HepG2 (cell line): ENCODE measurements around the gene C2CD2. TPM values are rescaled to one million over a fixed set of nuclear protein-coding genes. Genes with fewer than 3 reads are reported as not detected.

Source experiments
- ATAC-seq: fragments of 200-7000 bp; cut with Tn5 transposase; 3 replicates; pipeline ENCODE4 v1.9.1; 2020; ENCODE audit warnings: mild to moderate bottlenecking, moderate library complexity
- BruUV-seq: library from RNA; stranded (reverse); fragments of 400-500 nt; replicated peaks from 2 replicates; lab custom pipeline; 2021; lab: Mats Ljungman, UMichigan
- CTCF ChIA-PET: fragments of 300-600 bp; formaldehyde crosslinking; extraction: SDS; loops from one replicate; lab custom pipeline; 2021; ENCODE audit warnings: low total read pairs, inconsistent platforms, low intra/inter-chr PET ratio; lab: Yijun Ruan, JAX
- POLR2A ChIA-PET: fragments of 350-600 bp; sonication (Branson Sonifier 250); formaldehyde crosslinking; loops from one replicate; lab custom pipeline; 2020; ENCODE audit warnings: antibody characterized with exemption, inconsistent platforms; lab: Yijun Ruan, JAX
- DNase-seq: peaks from one replicate; pipeline ENCODE4 v3.0.0-alpha.2; 2015; ENCODE audit warnings: low spot score
- FAIRE-seq: peaks from 3 replicates; lab custom pipeline; 2011; peaks lifted over from hg19 to GRCh38; lab: Jason Lieb, UNC
- H2AFZ ChIP-seq: one replicate; pipeline ENCODE4 v1.6.1; 2011; ENCODE audit warnings: low read length, inconsistent platforms
- H3K27ac ChIP-seq: fragments of 300-600 bp; 3 replicates; pipeline ENCODE4 v1.8.0; 2011; ENCODE audit warnings: mixed run types, mild to moderate bottlenecking, mixed read lengths, low read length, inconsistent platforms; ENCODE audit not compliant: insufficient read depth; ENCODE audit errors: extremely low read length
- H3K27me3 ChIP-seq, 2 experiments: fragments of 200-600 bp in 1 of 2; 2 replicates in 1 of 2; 3 replicates in 1 of 2; pipeline versions ENCODE4 v1.6.0 to v1.8.0; 2011; ENCODE audit warnings: low read length in 2 of 2, mild to moderate bottlenecking in 2 of 2, moderate library complexity in 2 of 2, inconsistent platforms in 1 of 2; ENCODE audit not compliant: insufficient read depth in 2 of 2, control insufficient read depth in 1 of 2
- H3K36me3 ChIP-seq, 2 experiments: fragments of 200-600 bp in 1 of 2; replicated peaks in 1 of 2; 2 replicates in 1 of 2; 3 replicates in 1 of 2; pipeline versions ENCODE4 v1.5.1 to v1.8.0; 2011; ENCODE audit warnings: low read length in 2 of 2, inconsistent platforms in 1 of 2; ENCODE audit not compliant: insufficient read depth in 2 of 2, control insufficient read depth in 1 of 2
- H3K4me1 ChIP-seq: 2 replicates; pipeline ENCODE4 v1.5.1; 2012; ENCODE audit warnings: low read length, inconsistent platforms; ENCODE audit not compliant: insufficient read depth
- H3K4me2 ChIP-seq: 2 replicates; pipeline ENCODE4 v1.6.0; 2011; ENCODE audit warnings: low read depth, low read length, inconsistent platforms
- H3K4me3 ChIP-seq, 3 experiments: fragments of 200-600 bp in 1 of 3; sonication (generic), shearing (Covaris generic) in 1 of 3; replicated peaks in 1 of 3; 2 replicates each; pipeline ENCODE4 v1.5.1; 2011 to 2016; ENCODE audit warnings: low read length in 3 of 3, inconsistent platforms in 2 of 3, low read depth in 2 of 3, mild to moderate bottlenecking in 2 of 3, control low read depth in 1 of 3, mixed read lengths in 1 of 3; ENCODE audit not compliant: insufficient read depth in 1 of 3
- H3K79me2 ChIP-seq: one replicate; pipeline ENCODE4 v1.6.1; 2011; ENCODE audit warnings: low read length, inconsistent platforms; ENCODE audit not compliant: insufficient read depth
- H3K9ac ChIP-seq: 2 replicates; pipeline ENCODE4 v1.6.0; 2011; ENCODE audit warnings: mild to moderate bottlenecking, low read depth, low read length, inconsistent platforms; ENCODE audit not compliant: insufficient read depth
- H3K9me3 ChIP-seq: 2 replicates; pipeline ENCODE4 v1.5.1; 2012; ENCODE audit warnings: mild to moderate bottlenecking, low read length
- H4K20me1 ChIP-seq: 2 replicates; pipeline ENCODE4 v1.6.0; 2011; ENCODE audit warnings: inconsistent platforms, mild to moderate bottlenecking, low read length, moderate library complexity; ENCODE audit not compliant: insufficient read depth
- MZF1 ChIP-seq: sonication (generic); formaldehyde crosslinking; IDR thresholded peaks from 2 replicates; pipeline ENCODE4 v1.8.1; 2023; ENCODE audit warnings: mild to moderate bottlenecking, missing genetic modification reagents, borderline replicate concordance
- RFX3 ChIP-seq: IDR thresholded peaks from 2 replicates; pipeline ENCODE4 v1.6.1; 2016; ENCODE audit warnings: missing biosample characterization, missing genetic modification reagents
- ZNF234 ChIP-seq: sonication (generic); formaldehyde crosslinking; conservative IDR thresholded peaks from 2 replicates; pipeline ENCODE4 v1.5.1; 2020; ENCODE audit warnings: mild to moderate bottlenecking, missing genetic modification reagents
- ZNF558 ChIP-seq: sonication (generic); formaldehyde crosslinking; IDR thresholded peaks from 2 replicates; pipeline ENCODE4 v1.9.0; 2022; ENCODE audit warnings: mild to moderate bottlenecking, missing genetic modification reagents, borderline replicate concordance
- ZNF776 ChIP-seq: sonication (generic); formaldehyde crosslinking; IDR thresholded peaks from 2 replicates; pipeline ENCODE4 v1.4.0; 2020; ENCODE audit warnings: mild to moderate bottlenecking, missing genetic modification reagents
- WGBS: methylation state at CpG from one replicate; pipeline ENCODE4 v1.1.6; 2017; ENCODE audit warnings: low lambda C conversion rate; 5-methylcytosine and 5-hydroxymethylcytosine counted together
- in situ Hi-C: cut with HindIII; loops from 2 replicates; pipeline ENCODE4 v1.10.0; 2017; ENCODE audit warnings: low pct_unique_long_range_greater_than_20kb; ENCODE audit not compliant: extremely low pct_ligation_motif_present
- intact Hi-C: fragments of 100-400 bp; cut with micrococcal nuclease; formaldehyde crosslinking; loops from one replicate; pipeline ENCODE4 v1.10.0; 2022; ENCODE audit not compliant: unreplicated experiment
- polyA plus RNA-seq, 8 experiments: library from polyadenylated mRNA; depleted of rRNA in 3 of 8; stranded (reverse) in 7 of 8; unstranded in 1 of 8; fragments of >200 nt; fragmentation: Illumina TruSeq in 4 of 8; extraction: Trizol in 4 of 8; gene quantifications; 2 replicates each; pipeline versions ENCODE4 v1.2.1 to v1.2.3, GENCODE V29; 2011 to 2016; ENCODE audit warnings: low read depth in 4 of 8, missing spikeins in 1 of 8, mixed read lengths in 1 of 8; ENCODE audit not compliant: insufficient read depth in 1 of 8
- total RNA-seq, 5 experiments: library from RNA; depleted of rRNA; stranded (reverse); fragments of >200 nt; fragmentation: Illumina TruSeq; extraction: Trizol; gene quantifications; 2 replicates each; pipeline ENCODE4 v1.2.3, GENCODE V29; 2016; ENCODE audit warnings: low read depth in 1 of 5
- TF ChIP-seq, protein P1 (sequence below): IDR thresholded peaks from 2 replicates; pipeline ENCODE4 v1.6.1; 2016; ENCODE audit warnings: missing compliant biosample characterization, missing genetic modification reagents, borderline replicate concordance
- TF ChIP-seq, protein P2 (sequence below): sonication (generic); formaldehyde crosslinking; conservative IDR thresholded peaks from 2 replicates; pipeline ENCODE4 v1.4.0; 2020; ENCODE audit warnings: missing genetic modification reagents
- TF ChIP-seq, protein P3 (sequence below): sonication (generic); formaldehyde crosslinking; IDR thresholded peaks from 2 replicates; pipeline ENCODE4 v1.4.0; 2020; ENCODE audit warnings: missing genetic modification reagents, borderline replicate concordance
- TF ChIP-seq, protein P4 (sequence below), 2 experiments: sonication (generic) in 1 of 2; formaldehyde crosslinking in 1 of 2; IDR thresholded peaks; 2 replicates each; pipeline versions ENCODE4 v1.4.0 to v1.6.1; 2018 to 2020; ENCODE audit warnings: missing genetic modification reagents in 2 of 2, borderline replicate concordance in 1 of 2, low read depth in 1 of 2, mild to moderate bottlenecking in 1 of 2, missing biosample characterization in 1 of 2
- TF ChIP-seq, protein P5 (sequence below): sonication (generic); formaldehyde crosslinking; IDR thresholded peaks from 2 replicates; pipeline ENCODE4 v1.5.0; 2020; ENCODE audit warnings: missing genetic modification reagents

Gene C2CD2
- total and polyA plus RNA-seq, 2 of the 13 experiments (the other 11 are each of a cell fraction or from before 2014, with no cell fraction given), result 12.5 to 19.7 TPM

DNA sequence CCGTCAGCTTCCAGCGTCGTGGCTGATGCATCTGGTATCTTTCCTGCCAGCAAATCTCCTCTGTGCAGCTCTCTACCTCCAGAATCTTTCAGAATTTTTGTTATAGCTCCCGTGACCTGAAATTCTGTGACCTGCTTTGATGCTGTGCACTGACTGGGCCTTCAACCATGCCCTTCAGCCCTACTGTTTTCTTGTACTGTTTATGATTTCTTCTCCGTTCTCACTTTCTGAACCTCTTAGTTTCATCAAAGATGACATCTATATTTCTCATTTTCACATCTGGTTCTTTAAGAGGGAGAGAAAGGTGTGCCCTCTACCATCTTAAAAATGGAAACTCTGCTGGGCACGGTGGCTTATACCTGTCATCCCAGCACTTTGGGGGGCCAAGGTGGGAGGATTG lies 80.4 kb downstream of the C2CD2 start:
- BruUV-seq, result no TSS peak
- peaks cover 23% of the 10 kb centered on the region for H3K4me1 ChIP-seq
- 94% methylated on average over 6 of the region's 6 CpGs for WGBS
- H3K79me2 ChIP-seq, result peaks cover 27% of the 10 kb centered on the region
- H3K4me2 ChIP-seq, result no peak overlapping the region
- intact Hi-C loops (no loop called here), in situ Hi-C loops (no loop called here)
- no peak for DNase-seq
- no peak overlapping the region for H2AFZ ChIP-seq
- no peak overlapping the region for H3K4me3 ChIP-seq
- no peak overlapping the region for H3K9ac ChIP-seq
- no peaks in the 10 kb centered on the region for H3K9me3 ChIP-seq
- ChIA-PET CTCF (no interaction called here), POLR2A (no interaction called here)
- H3K27ac ChIP-seq, result no peak overlapping the region
- no peak for FAIRE-seq
- no peaks in the 10 kb centered on the region for H3K27me3 ChIP-seq
- no peak for ATAC-seq
- H3K36me3 ChIP-seq, result no peaks in the 10 kb centered on the region
- H4K20me1 ChIP-seq, result no peaks in the 10 kb centered on the region
- TF ChIP-seq, protein P1, sequence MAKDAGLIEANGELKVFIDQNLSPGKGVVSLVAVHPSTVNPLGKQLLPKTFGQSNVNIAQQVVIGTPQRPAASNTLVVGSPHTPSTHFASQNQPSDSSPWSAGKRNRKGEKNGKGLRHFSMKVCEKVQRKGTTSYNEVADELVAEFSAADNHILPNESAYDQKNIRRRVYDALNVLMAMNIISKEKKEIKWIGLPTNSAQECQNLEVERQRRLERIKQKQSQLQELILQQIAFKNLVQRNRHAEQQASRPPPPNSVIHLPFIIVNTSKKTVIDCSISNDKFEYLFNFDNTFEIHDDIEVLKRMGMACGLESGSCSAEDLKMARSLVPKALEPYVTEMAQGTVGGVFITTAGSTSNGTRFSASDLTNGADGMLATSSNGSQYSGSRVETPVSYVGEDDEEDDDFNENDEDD (CRISPR knock-in tag), result no peak
- TF ChIP-seq MZF1 (CRISPR knock-in tag) (no peak), ZNF776 (no peak), ZNF234 (CRISPR knock-in tag) (no peak), RFX3 (CRISPR knock-in tag) (no peak), ZNF558 (no peak)
- TF ChIP-seq, protein P2, sequence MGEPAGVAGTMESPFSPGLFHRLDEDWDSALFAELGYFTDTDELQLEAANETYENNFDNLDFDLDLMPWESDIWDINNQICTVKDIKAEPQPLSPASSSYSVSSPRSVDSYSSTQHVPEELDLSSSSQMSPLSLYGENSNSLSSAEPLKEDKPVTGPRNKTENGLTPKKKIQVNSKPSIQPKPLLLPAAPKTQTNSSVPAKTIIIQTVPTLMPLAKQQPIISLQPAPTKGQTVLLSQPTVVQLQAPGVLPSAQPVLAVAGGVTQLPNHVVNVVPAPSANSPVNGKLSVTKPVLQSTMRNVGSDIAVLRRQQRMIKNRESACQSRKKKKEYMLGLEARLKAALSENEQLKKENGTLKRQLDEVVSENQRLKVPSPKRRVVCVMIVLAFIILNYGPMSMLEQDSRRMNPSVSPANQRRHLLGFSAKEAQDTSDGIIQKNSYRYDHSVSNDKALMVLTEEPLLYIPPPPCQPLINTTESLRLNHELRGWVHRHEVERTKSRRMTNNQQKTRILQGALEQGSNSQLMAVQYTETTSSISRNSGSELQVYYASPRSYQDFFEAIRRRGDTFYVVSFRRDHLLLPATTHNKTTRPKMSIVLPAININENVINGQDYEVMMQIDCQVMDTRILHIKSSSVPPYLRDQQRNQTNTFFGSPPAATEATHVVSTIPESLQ (CRISPR knock-in tag), result no peak
- TF ChIP-seq, protein P3, sequence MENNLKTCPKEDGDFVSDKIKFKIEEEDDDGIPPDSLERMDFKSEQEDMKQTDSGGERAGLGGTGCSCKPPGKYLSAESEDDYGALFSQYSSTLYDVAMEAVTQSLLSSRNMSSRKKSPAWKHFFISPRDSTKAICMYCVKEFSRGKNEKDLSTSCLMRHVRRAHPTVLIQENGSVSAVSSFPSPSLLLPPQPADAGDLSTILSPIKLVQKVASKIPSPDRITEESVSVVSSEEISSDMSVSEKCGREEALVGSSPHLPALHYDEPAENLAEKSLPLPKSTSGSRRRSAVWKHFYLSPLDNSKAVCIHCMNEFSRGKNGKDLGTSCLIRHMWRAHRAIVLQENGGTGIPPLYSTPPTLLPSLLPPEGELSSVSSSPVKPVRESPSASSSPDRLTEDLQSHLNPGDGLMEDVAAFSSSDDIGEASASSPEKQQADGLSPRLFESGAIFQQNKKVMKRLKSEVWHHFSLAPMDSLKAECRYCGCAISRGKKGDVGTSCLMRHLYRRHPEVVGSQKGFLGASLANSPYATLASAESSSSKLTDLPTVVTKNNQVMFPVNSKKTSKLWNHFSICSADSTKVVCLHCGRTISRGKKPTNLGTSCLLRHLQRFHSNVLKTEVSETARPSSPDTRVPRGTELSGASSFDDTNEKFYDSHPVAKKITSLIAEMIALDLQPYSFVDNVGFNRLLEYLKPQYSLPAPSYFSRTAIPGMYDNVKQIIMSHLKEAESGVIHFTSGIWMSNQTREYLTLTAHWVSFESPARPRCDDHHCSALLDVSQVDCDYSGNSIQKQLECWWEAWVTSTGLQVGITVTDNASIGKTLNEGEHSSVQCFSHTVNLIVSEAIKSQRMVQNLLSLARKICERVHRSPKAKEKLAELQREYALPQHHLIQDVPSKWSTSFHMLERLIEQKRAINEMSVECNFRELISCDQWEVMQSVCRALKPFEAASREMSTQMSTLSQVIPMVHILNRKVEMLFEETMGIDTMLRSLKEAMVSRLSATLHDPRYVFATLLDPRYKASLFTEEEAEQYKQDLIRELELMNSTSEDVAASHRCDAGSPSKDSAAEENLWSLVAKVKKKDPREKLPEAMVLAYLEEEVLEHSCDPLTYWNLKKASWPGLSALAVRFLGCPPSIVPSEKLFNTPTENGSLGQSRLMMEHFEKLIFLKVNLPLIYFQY (CRISPR knock-in tag), result no peak
- TF ChIP-seq, protein P4, sequence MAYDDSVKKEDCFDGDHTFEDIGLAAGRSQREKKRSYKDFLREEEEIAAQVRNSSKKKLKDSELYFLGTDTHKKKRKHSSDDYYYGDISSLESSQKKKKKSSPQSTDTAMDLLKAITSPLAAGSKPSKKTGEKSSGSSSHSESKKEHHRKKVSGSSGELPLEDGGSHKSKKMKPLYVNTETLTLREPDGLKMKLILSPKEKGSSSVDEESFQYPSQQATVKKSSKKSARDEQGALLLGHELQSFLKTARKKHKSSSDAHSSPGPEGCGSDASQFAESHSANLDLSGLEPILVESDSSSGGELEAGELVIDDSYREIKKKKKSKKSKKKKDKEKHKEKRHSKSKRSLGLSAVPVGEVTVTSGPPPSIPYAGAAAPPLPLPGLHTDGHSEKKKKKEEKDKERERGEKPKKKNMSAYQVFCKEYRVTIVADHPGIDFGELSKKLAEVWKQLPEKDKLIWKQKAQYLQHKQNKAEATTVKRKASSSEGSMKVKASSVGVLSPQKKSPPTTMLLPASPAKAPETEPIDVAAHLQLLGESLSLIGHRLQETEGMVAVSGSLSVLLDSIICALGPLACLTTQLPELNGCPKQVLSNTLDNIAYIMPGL (CRISPR knock-in tag; IDR thresholded peaks at IDR 0.05; ENCODE audit: borderline replicate concordance in 1 of 2, low read depth in 1 of 2), result no peak
- TF ChIP-seq, protein P5, sequence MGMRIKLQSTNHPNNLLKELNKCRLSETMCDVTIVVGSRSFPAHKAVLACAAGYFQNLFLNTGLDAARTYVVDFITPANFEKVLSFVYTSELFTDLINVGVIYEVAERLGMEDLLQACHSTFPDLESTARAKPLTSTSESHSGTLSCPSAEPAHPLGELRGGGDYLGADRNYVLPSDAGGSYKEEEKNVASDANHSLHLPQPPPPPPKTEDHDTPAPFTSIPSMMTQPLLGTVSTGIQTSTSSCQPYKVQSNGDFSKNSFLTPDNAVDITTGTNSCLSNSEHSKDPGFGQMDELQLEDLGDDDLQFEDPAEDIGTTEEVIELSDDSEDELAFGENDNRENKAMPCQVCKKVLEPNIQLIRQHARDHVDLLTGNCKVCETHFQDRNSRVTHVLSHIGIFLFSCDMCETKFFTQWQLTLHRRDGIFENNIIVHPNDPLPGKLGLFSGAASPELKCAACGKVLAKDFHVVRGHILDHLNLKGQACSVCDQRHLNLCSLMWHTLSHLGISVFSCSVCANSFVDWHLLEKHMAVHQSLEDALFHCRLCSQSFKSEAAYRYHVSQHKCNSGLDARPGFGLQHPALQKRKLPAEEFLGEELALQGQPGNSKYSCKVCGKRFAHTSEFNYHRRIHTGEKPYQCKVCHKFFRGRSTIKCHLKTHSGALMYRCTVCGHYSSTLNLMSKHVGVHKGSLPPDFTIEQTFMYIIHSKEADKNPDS (CRISPR knock-in tag), result no peak
